ENCODE measurements around the gene MYO5A. TPM values are rescaled to one million over a fixed set of nuclear protein-coding genes. Genes with fewer than 3 reads are reported as not detected.

The MYO5A gene
- total and polyA plus RNA-seq, 10 of the 15 experiments (the other 5 are each of a cell fraction or from before 2014, with no cell fraction given): 4.2 to 42.9 (median 31.1) TPM

- peaks cover 7 to 19% of the 10 kb centered on the region in 2 experiments for H3K36me3 ChIP-seq (ENCODE audit: control insufficient read depth in 2 of 2, insufficient read depth in 2 of 2, low read length in 1 of 2)
- TF ChIP-seq SMAD5 (IDR thresholded peaks at IDR 0.05; ENCODE audit: low read depth) (no peak), POLR2A (IDR thresholded peaks at IDR 0.05; ENCODE audit: low read depth, low read length) (no peak), FOS (IDR thresholded peaks at IDR 0.05; ENCODE audit: borderline replicate concordance, extremely low read depth, insufficient read length) (no peak), MEF2B (IDR thresholded peaks at IDR 0.05; ENCODE audit: partially characterized antibody, poor library complexity, severe bottlenecking) (no peak), ZNF207 (IDR thresholded peaks at IDR 0.05; ENCODE audit: borderline replicate concordance) (no peak), TARDBP (IDR thresholded peaks at IDR 0.05; ENCODE audit: borderline replicate concordance) (no peak), MLLT1 (IDR thresholded peaks at IDR 0.05) (no peak), ESRRA (IDR thresholded peaks at IDR 0.05; ENCODE audit: low read length) (no peak), MYB (IDR thresholded peaks at IDR 0.05; ENCODE audit: borderline replicate concordance, low read depth, low read length) (no peak), TAF1 (IDR thresholded peaks at IDR 0.05; ENCODE audit: borderline replicate concordance, low read depth, low read length) (no peak)
- no peaks in the 10 kb centered on the region for H3K4me1 ChIP-seq (ENCODE audit: control insufficient read depth, insufficient read depth, low read length)
- H3K27ac ChIP-seq (ENCODE audit: control insufficient read depth, insufficient read depth): no peak overlapping the region
- no peak overlapping the region for H3K9ac ChIP-seq (ENCODE audit: control insufficient read depth, insufficient read depth, low read length)
- H3K27me3 ChIP-seq (replicated peaks in 1 of 2; ENCODE audit: control insufficient read depth in 2 of 2, insufficient read depth in 2 of 2, low read length in 1 of 2): no peaks in the 10 kb centered on the region
- BruUV-seq (replicated peaks): no TSS peak
- no peaks in the 10 kb centered on the region for H3K9me3 ChIP-seq (replicated peaks; ENCODE audit: control insufficient read depth, insufficient read depth, low read length)
- H4K20me1 ChIP-seq (ENCODE audit: control insufficient read depth, insufficient read depth): no peaks in the 10 kb centered on the region
- H3K4me3 ChIP-seq: no peak overlapping the region
- RAD21 ChIA-PET (ENCODE audit: unreplicated experiment): no interaction called here
- H2AFZ ChIP-seq (ENCODE audit: control insufficient read depth, low read depth, low read length): no peak overlapping the region
- SMC1A ChIA-PET (ENCODE audit: uncharacterized antibody, unreplicated experiment): interaction anchor here (1.2 to 1.7 kb wide), 2 partner anchors 13 to 18 kb away, joined by 3 to 6 read pairs; no protein-coding TSS in a partner anchor
- CTCF ChIA-PET: interaction anchor here (1.1 to 1.5 kb wide), 2 partner anchors 9 to 373 kb away, joined by 3 read pairs; no protein-coding TSS in a partner anchor
- H3K4me2 ChIP-seq (ENCODE audit: control insufficient read depth, insufficient read depth): no peak overlapping the region
- no peak for DNase-seq (ENCODE audit: low read depth, low spot score)
- no peaks in the 10 kb centered on the region for H3K79me2 ChIP-seq (ENCODE audit: control insufficient read depth, insufficient read depth, low read length)
- 66% methylated on average over 3 of the region's 3 CpGs for WGBS (ENCODE audit: insufficient coverage, insufficient replicate concordance, low lambda C conversion rate, missing lambda C conversion rate)
- FAIRE-seq: no peak
- intact Hi-C loops (cut with micrococcal nuclease; ENCODE audit: unreplicated experiment) (no loop called here), in situ Hi-C loops (cut with MboI) (no loop called here)
- ATAC-seq: no peak
- POLR2A ChIA-PET: no interaction called here
These were observed 166.2 kb downstream of the MYO5A start for GRCh38 chr15:52362497-52362896.
